A549 (cell line): Measurements from ENCODE around the gene PRKACG. TPM values are rescaled to one million over a fixed set of nuclear protein-coding genes. Genes with fewer than 3 reads are reported as not detected.

ENCODE experiments used
- ATAC-seq, 2 experiments: fragments of 200-7000 bp in 1 of 2; fragments of >200 bp in 1 of 2; cut with Nextera tagmentation in 1 of 2; cut with Tn5 transposase in 1 of 2; 3 replicates each; pipeline versions ENCODE4 v1.8.0 to v1.9.1; 2018 to 2020; ENCODE audit warnings: mild to moderate bottlenecking in 1 of 2, moderate library complexity in 1 of 2
- CTCF ChIA-PET: fragments of 300-600 bp; sonication (Branson Sonifier 250); formaldehyde crosslinking; extraction: SDS; loops from one replicate; lab custom pipeline; 2021; ENCODE audit warnings: antibody characterized with exemption, inconsistent platforms; lab: Yijun Ruan, JAX
- POLR2A ChIA-PET: fragments of 350-600 bp; formaldehyde crosslinking; extraction: SDS; loops from one replicate; lab custom pipeline; 2021; ENCODE audit warnings: antibody characterized with exemption, inconsistent platforms; lab: Yijun Ruan, JAX
- DNase-seq, 2 experiments: peaks; one replicate each; pipeline versions ENCODE4 v3.0.0 to v3.0.0-alpha.2; 2011 to 2016; ENCODE audit warnings: low read depth in 1 of 2, low spot score in 1 of 2
- FAIRE-seq: peaks from 2 replicates; lab custom pipeline; 2011; peaks lifted over from hg19 to GRCh38; lab: Jason Lieb, UNC
- H3K27ac ChIP-seq, 2 experiments: fragments of >200 bp; sonication (Bioruptor Twin); formaldehyde crosslinking; 3 replicates each; pipeline ENCODE4 v1.5.1; 2016 to 2017
- H3K4me1 ChIP-seq: fragments of >200 bp; sonication (Bioruptor Twin); formaldehyde crosslinking; 3 replicates; pipeline ENCODE4 v1.6.1; 2016
- H3K4me2 ChIP-seq: fragments of >200 bp; sonication (Bioruptor Twin); formaldehyde crosslinking; 3 replicates; pipeline ENCODE4 v1.6.1; 2016
- H3K4me3 ChIP-seq: fragments of >200 bp; sonication (Bioruptor Twin); formaldehyde crosslinking; 3 replicates; pipeline ENCODE4 v1.5.1; 2016
- H3K9me3 ChIP-seq: fragments of >200 bp; sonication (Bioruptor Twin); formaldehyde crosslinking; 3 replicates; pipeline ENCODE4 v1.6.1; 2016
- BCL3 ChIP-seq: fragments of >200 bp; sonication (Bioruptor Twin); formaldehyde crosslinking; IDR thresholded peaks from 3 replicates; pipeline ENCODE4 v1.6.1; 2016
- CHD2 ChIP-seq: fragments of 150-350 bp; IDR thresholded peaks from 2 replicates; pipeline ENCODE4 v1.6.1; 2014; ENCODE audit warnings: low read length; ENCODE audit not compliant: partially characterized antibody
- EHMT2 ChIP-seq: fragments of 200-600 bp; sonication (generic); IDR thresholded peaks from 2 replicates; pipeline ENCODE4 v1.6.1; 2016; ENCODE audit warnings: antibody characterized with exemption, low read depth, mild to moderate bottlenecking, moderate library complexity
- ELK1 ChIP-seq: fragments of 150-350 bp; IDR thresholded peaks from 2 replicates; pipeline ENCODE4 v1.6.1; 2014; ENCODE audit warnings: low read depth, mild to moderate bottlenecking, low read length
- ESRRA ChIP-seq: fragments of 150-350 bp; IDR thresholded peaks from 2 replicates; pipeline ENCODE4 v1.6.1; 2014; ENCODE audit warnings: mild to moderate bottlenecking, low read length, borderline replicate concordance
- FOSB ChIP-seq: fragments of 250-450 bp; sonication (Bioruptor Pico); IDR thresholded peaks from 2 replicates; pipeline ENCODE4 v1.5.0; 2020; ENCODE audit warnings: mild to moderate bottlenecking, moderate library complexity
- HOXB13 ChIP-seq: fragments of 250-450 bp; sonication (Bioruptor Pico); IDR thresholded peaks from 2 replicates; pipeline ENCODE4 v1.5.0; 2020; ENCODE audit warnings: low read depth, mild to moderate bottlenecking, moderate library complexity
- MAFK ChIP-seq: fragments of 450-650 bp; IDR thresholded peaks from 2 replicates; pipeline ENCODE4 v1.6.1; 2014; ENCODE audit not compliant: partially characterized antibody
- PHF8 ChIP-seq: fragments of 200-600 bp; sonication (generic); IDR thresholded peaks from 2 replicates; pipeline ENCODE4 v1.6.1; 2016; ENCODE audit warnings: low read depth, mild to moderate bottlenecking, antibody characterized with exemption, moderate library complexity, borderline replicate concordance
- RNF2 ChIP-seq: fragments of 200-600 bp; sonication (generic); IDR thresholded peaks from 2 replicates; pipeline ENCODE4 v1.6.1; 2016; ENCODE audit warnings: low read depth, mild to moderate bottlenecking, antibody characterized with exemption, moderate library complexity, borderline replicate concordance
- TFCP2L1 ChIP-seq: fragments of 250-450 bp; sonication (Bioruptor Pico); IDR thresholded peaks from 2 replicates; pipeline ENCODE4 v1.5.0; 2021; ENCODE audit warnings: mild to moderate bottlenecking
- TP53 ChIP-seq: fragments of 250-450 bp; sonication (Bioruptor Pico); IDR thresholded peaks from 2 replicates; pipeline ENCODE4 v1.5.0; 2021; ENCODE audit warnings: mild to moderate bottlenecking, moderate library complexity
- ZC3H11A ChIP-seq: fragments of 450-650 bp; IDR thresholded peaks from 2 replicates; pipeline ENCODE4 v1.6.1; 2014; ENCODE audit warnings: antibody characterized with exemption, mild to moderate bottlenecking
- ZFP36 ChIP-seq: fragments of 450-650 bp; IDR thresholded peaks from 2 replicates; pipeline ENCODE4 v1.6.1; 2014; ENCODE audit warnings: borderline replicate concordance; ENCODE audit not compliant: partially characterized antibody
- ZSCAN20 ChIP-seq: fragments of 250-450 bp; sonication (Bioruptor Pico); IDR thresholded peaks from 2 replicates; pipeline ENCODE4 v1.8.0; 2022; ENCODE audit warnings: mild to moderate bottlenecking, moderate library complexity
- WGBS: methylation state at CpG from one replicate; pipeline ENCODE4 v1.1.6; 2017; ENCODE audit errors: missing lambda C conversion rate; 5-methylcytosine and 5-hydroxymethylcytosine counted together
- polyA plus RNA-seq, 4 experiments: library from polyadenylated mRNA; depleted of rRNA in 3 of 4; stranded (reverse); fragments of >200 nt; fragmentation: RNase III in 1 of 4; extraction: RNeasy Plus Mini Kit Qiagen cat#74134 plus additional on column Dnase treatment in 1 of 4; gene quantifications; 2 replicates in 3 of 4; 3 replicates in 1 of 4; pipeline ENCODE4 v1.2.3, GENCODE V29; 2011 to 2017
- TF ChIP-seq, protein P1 (sequence below): fragments of >200 bp; sonication (Bioruptor Twin); formaldehyde crosslinking; IDR thresholded peaks from 2 replicates; pipeline ENCODE4 v1.6.1; 2016
- TF ChIP-seq, protein P2 (sequence below): IDR thresholded peaks from 2 replicates; pipeline ENCODE4 v1.6.1; 2012
- TF ChIP-seq, protein P3 (sequence below): IDR thresholded peaks from 2 replicates; pipeline ENCODE4 v1.6.1; 2012; ENCODE audit warnings: low read depth, borderline replicate concordance

The PRKACG gene
- polyA plus RNA-seq, 2 of the 4 experiments (the other 2 are of a cell fraction): not detected

DNA sequence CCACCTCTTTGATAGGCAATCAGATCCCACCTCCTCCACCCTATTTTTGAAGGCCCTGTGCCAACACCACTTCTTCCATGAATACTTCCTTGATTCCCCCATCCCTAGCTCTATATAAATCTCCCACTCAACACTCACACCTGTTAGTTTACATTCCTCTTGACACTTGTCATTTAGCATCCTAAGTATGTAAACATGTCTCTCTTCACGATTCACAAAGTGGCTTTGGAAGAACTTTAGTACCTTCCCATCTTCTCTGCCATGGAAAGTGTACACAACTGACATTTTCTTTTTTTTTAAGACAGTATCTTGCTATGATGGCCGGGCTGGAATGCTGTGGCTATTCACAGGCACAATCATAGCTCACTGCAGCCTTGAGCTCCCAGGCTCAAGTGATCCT is 20.2 kb upstream of the PRKACG start:
- Histone ChIP-seq H3K4me2 (no peak overlapping the region), H3K4me1 (peaks cover 7% of the 10 kb centered on the region; the same call in 2 of the 3 replicates), H3K27ac (no peak overlapping the region), H3K4me3 (no peak overlapping the region), H3K9me3 (peaks cover 4% of the 10 kb centered on the region; the same call in 1 of the 3 replicates)
- ChIA-PET CTCF (interaction anchor here (0.6 to 7.6 kb wide), 5 partner anchors 10 to 1273 kb away, joined by 3 to 90 read pairs (median 36); no protein-coding TSS in a partner anchor), POLR2A (no interaction called here)
- 10% methylated on average over 2 of the region's 2 CpGs for WGBS
- DNase-seq: no peak
- TF ChIP-seq EHMT2 (no peak), BCL3 (no peak), RNF2 (no peak), TP53 (CRISPR knock-in tag) (no peak), ELK1 (no peak), CHD2 (no peak), ZSCAN20 (no peak), FOSB (CRISPR knock-in tag) (no peak), HOXB13 (CRISPR knock-in tag) (no peak), MAFK (no peak)
- TF ChIP-seq, protein P1, sequence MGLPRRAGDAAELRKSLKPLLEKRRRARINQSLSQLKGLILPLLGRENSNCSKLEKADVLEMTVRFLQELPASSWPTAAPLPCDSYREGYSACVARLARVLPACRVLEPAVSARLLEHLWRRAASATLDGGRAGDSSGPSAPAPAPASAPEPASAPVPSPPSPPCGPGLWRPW: no peak
- TF ChIP-seq, protein P2, sequence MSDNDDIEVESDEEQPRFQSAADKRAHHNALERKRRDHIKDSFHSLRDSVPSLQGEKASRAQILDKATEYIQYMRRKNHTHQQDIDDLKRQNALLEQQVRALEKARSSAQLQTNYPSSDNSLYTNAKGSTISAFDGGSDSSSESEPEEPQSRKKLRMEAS: no peak
- TF ChIP-seq, protein P3, sequence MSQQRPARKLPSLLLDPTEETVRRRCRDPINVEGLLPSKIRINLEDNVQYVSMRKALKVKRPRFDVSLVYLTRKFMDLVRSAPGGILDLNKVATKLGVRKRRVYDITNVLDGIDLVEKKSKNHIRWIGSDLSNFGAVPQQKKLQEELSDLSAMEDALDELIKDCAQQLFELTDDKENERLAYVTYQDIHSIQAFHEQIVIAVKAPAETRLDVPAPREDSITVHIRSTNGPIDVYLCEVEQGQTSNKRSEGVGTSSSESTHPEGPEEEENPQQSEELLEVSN: no peak
- ATAC-seq: no peak
- no peak for FAIRE-seq

DNA sequence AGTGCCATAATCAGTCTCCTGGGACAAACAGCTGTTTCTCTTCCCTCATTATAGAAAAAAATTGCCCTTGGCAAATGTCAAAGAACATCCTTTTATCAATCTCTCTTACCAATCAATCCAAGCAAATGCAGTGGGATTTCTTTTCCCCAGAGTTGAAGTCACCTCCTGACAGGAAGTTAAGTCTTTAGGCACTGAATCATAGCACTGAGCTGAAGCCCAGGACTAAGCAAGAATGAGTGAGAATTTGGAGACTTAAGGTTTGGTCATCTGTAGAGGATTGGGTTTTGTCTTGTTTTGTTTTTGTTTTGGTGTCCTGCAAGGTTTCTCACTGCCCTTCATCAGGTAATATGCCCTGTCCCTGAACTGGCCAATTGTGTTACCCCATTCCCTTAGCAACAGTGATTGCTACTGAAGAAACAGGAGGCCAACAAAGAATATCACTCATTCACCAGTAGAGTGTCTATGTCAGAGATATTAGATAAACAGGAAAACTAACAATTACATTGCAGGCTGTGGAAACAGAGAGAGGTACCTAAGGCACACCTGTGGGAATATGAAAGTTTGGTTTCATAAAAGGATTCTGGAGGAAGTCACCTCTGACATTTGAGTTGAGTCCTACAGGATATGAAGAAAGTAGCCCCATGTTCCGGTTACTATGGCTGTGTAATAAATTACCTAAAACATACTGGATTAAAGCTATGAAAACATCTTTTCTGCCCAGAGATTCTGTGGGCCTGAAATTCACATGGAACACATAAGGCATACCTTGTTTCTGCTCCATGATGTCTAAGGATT is 17.1 kb upstream of the PRKACG start:
- WGBS: 34% methylated on average over 1 of the region's 1 CpG
- DNase-seq (no peak), ATAC-seq (no peak), FAIRE-seq (no peak)
- H3K27ac ChIP-seq: no peak overlapping the region
- no peak overlapping the region for H3K4me2 ChIP-seq
- ChIA-PET CTCF (interaction anchor here (1.1 kb wide), 1 partner anchor 447 kb away, joined by 3 read pairs; no protein-coding TSS in a partner anchor), POLR2A (no interaction called here)
- H3K9me3 ChIP-seq: peaks cover 4% of the 10 kb centered on the region; the same call in 1 of the 3 replicates
- no peak for TF ChIP-seq TFCP2L1 (CRISPR knock-in tag)
- no peak for TF ChIP-seq ZFP36
- no peak for TF ChIP-seq ESRRA
- no peak for TF ChIP-seq PHF8
- TF ChIP-seq ZC3H11A: no peak
- TF ChIP-seq, protein P2: no peak
- no peak for TF ChIP-seq BCL3
- H3K4me1 ChIP-seq: no peaks in the 10 kb centered on the region
- no peak overlapping the region for H3K4me3 ChIP-seq
